C1 segment of cervical spinal cord (tissue), 14 donors: Measurements from ENCODE around the gene CDH13.

Experiments
- DNase-seq, 14 donors: peaks; one replicate each; lab custom pipeline; 2025; lab: John Stamatoyannopoulos, UW

The CDH13 gene

GRCh38 chr16:83792391-83792790 is 1165.6 kb downstream of the CDH13 start:
- DNase-seq: no peak

GRCh38 chr16:83793179-83793578 is 1166.4 kb downstream of the CDH13 start:
- no peak for DNase-seq

- DNase-seq: no peak
These were observed 1168.2 kb downstream of the CDH13 start for GRCh38 chr16:83794860-83795554.

GRCh38 chr16:83797013-83797412 is 1170.2 kb downstream of the CDH13 start:
- no peak for DNase-seq

GRCh38 chr16:83799336-83799735 is 1172.6 kb downstream of the CDH13 start:
- no peak for DNase-seq

GRCh38 chr16:83802135-83802534 is 1175.4 kb downstream of the CDH13 start:
- DNase-seq: no peak

- DNase-seq: no peak
These were observed 1175.9 kb downstream of the CDH13 start for GRCh38 chr16:83802554-83803205.

- no peak for DNase-seq
These were observed 1177.0 kb downstream of the CDH13 start for GRCh38 chr16:83803811-83804210.

GRCh38 chr16:83804366-83804765 is 1177.6 kb downstream of the CDH13 start:
- DNase-seq: no peak

GRCh38 chr16:83806036-83806435 is 1179.3 kb downstream of the CDH13 start:
- no peak for DNase-seq

GRCh38 chr16:83806731-83807130 is 1180.0 kb downstream of the CDH13 start:
- DNase-seq: no peak

GRCh38 chr16:83807327-83807709 is 1180.5 kb downstream of the CDH13 start:
- DNase-seq: no peak

GRCh38 chr16:83807710-83808572 is 1181.2 kb downstream of the CDH13 start, which contains the start of gene HSBP1:
HSBP1 (plus strand) TSS chr16:83807978; CDS start chr16:83808077, 99 bp downstream.
- peak; percentile 20 to 91 (median 84) for DNase-seq

GRCh38 chr16:83808573-83809014 is 1181.8 kb downstream of the CDH13 start:
- no peak for DNase-seq

GRCh38 chr16:83809092-83809491 is 1182.3 kb downstream of the CDH13 start:
- no peak for DNase-seq

GRCh38 chr16:83810901-83811300 is 1184.1 kb downstream of the CDH13 start:
- DNase-seq: no peak

GRCh38 chr16:83813823-83814658 is 1187.3 kb downstream of the CDH13 start:
- no peak for DNase-seq

- no peak for DNase-seq
These were observed 1187.9 kb downstream of the CDH13 start for GRCh38 chr16:83814659-83814985.

GRCh38 chr16:83817022-83817421 is 1190.3 kb downstream of the CDH13 start:
- no peak for DNase-seq

- DNase-seq: no peak
These were observed 1191.5 kb downstream of the CDH13 start for GRCh38 chr16:83818276-83818675.

- no peak for DNase-seq
These were observed 1192.6 kb downstream of the CDH13 start for GRCh38 chr16:83819361-83819760.
